Type B pancreatic cell (in vitro differentiated cells): ENCODE results near the gene CD200R1. TPM values are rescaled to one million over a fixed set of nuclear protein-coding genes. Genes with fewer than 3 reads are reported as not detected.

Experiments
- DNase-seq: peaks from one replicate; pipeline ENCODE4 v3.0.0; 2021; ENCODE audit warnings: mixed read lengths; ENCODE audit not compliant: unreplicated experiment; ENCODE audit errors: extremely low spot score
- H3K27ac Mint-ChIP-seq: 2 replicates; pipeline ENCODE4 v1.8.0; 2021; ENCODE audit warnings: mild to moderate bottlenecking, mixed read lengths
- H3K27me3 Mint-ChIP-seq: 2 replicates; pipeline ENCODE4 v1.8.0; 2021; ENCODE audit warnings: mixed read lengths
- H3K36me3 Mint-ChIP-seq: 2 replicates; pipeline ENCODE4 v1.8.0; 2021; ENCODE audit warnings: mixed read lengths
- H3K4me1 Mint-ChIP-seq: one replicate; pipeline ENCODE4 v1.8.0; 2021; ENCODE audit warnings: mixed read lengths; ENCODE audit not compliant: unreplicated experiment
- H3K4me3 Mint-ChIP-seq: 2 replicates; pipeline ENCODE4 v1.8.0; 2021; ENCODE audit warnings: mild to moderate bottlenecking, mixed read lengths
- H3K9me3 Mint-ChIP-seq: 2 replicates; pipeline ENCODE4 v1.8.0; 2021; ENCODE audit warnings: mixed read lengths
- total RNA-seq: library from RNA; stranded (reverse); gene quantifications from 2 replicates; pipeline ENCODE4 v1.2.1, GENCODE V29; 2021; ENCODE audit warnings: low replicate concordance
- TF ChIP-seq, protein P1 (sequence below): fragments of 200-600 bp; sonication (generic); conservative IDR thresholded peaks from 2 replicates; pipeline ENCODE4 v1.5.0; 2021; ENCODE audit warnings: antibody characterized with exemption, mild to moderate bottlenecking

Gene CD200R1
- total RNA-seq, 1 donor from 2014 or later = 2.1 TPM

- no peaks in the 10 kb centered on the region for H3K9me3 Mint-ChIP-seq
- DNase-seq = no peak
- no peak overlapping the region for H3K27ac Mint-ChIP-seq
- peaks cover 28% of the 10 kb centered on the region for H3K36me3 Mint-ChIP-seq
- H3K27me3 Mint-ChIP-seq = no peaks in the 10 kb centered on the region
- TF ChIP-seq, protein P1, sequence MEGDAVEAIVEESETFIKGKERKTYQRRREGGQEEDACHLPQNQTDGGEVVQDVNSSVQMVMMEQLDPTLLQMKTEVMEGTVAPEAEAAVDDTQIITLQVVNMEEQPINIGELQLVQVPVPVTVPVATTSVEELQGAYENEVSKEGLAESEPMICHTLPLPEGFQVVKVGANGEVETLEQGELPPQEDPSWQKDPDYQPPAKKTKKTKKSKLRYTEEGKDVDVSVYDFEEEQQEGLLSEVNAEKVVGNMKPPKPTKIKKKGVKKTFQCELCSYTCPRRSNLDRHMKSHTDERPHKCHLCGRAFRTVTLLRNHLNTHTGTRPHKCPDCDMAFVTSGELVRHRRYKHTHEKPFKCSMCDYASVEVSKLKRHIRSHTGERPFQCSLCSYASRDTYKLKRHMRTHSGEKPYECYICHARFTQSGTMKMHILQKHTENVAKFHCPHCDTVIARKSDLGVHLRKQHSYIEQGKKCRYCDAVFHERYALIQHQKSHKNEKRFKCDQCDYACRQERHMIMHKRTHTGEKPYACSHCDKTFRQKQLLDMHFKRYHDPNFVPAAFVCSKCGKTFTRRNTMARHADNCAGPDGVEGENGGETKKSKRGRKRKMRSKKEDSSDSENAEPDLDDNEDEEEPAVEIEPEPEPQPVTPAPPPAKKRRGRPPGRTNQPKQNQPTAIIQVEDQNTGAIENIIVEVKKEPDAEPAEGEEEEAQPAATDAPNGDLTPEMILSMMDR = no peak
- H3K4me1 Mint-ChIP-seq = peaks cover 23% of the 10 kb centered on the region
- H3K4me3 Mint-ChIP-seq = no peak overlapping the region
These were observed 20.9 kb upstream of the CD200R1 start for GRCh38 chr3:112995800-112996199.

GRCh38 chr3:112990672-112991602, 16.0 kb upstream of the CD200R1 start, which contains the start of gene GTPBP8:
GTPBP8 (plus strand) TSS chr3:112990984; CDS start chr3:112991000, 16 bp downstream.
- Mint-ChIP-seq H3K9me3 (no peaks in the 10 kb centered on the region), H3K4me1 (peaks cover 23% of the 10 kb centered on the region)
- TF ChIP-seq, protein P1 = no peak

GRCh38 chr3:112987710-112988334, 12.9 kb upstream of the CD200R1 start:
- no peaks in the 10 kb centered on the region for H3K9me3 Mint-ChIP-seq
- peaks cover 13% of the 10 kb centered on the region for H3K4me1 Mint-ChIP-seq
- DNase-seq = no peak
- peaks cover 9% of the 10 kb centered on the region for H3K27me3 Mint-ChIP-seq
- no peaks in the 10 kb centered on the region for H3K36me3 Mint-ChIP-seq
- H3K4me3 Mint-ChIP-seq = no peak overlapping the region
- TF ChIP-seq, protein P1 = no peak
- no peak overlapping the region for H3K27ac Mint-ChIP-seq

More at GRCh38 chr3:112990672-112991602, 16.0 kb upstream of the CD200R1 start, which contains the start of gene GTPBP8:
- Mint-ChIP-seq H3K36me3 (peaks cover 6% of the 10 kb centered on the region), H3K27me3 (peaks cover 9% of the 10 kb centered on the region), H3K27ac (peak within 1 kb of the TSS; percentile 97), H3K4me3 (peak within 1 kb of the TSS; percentile 93)
- DNase-seq = peak; percentile 90

DNA sequence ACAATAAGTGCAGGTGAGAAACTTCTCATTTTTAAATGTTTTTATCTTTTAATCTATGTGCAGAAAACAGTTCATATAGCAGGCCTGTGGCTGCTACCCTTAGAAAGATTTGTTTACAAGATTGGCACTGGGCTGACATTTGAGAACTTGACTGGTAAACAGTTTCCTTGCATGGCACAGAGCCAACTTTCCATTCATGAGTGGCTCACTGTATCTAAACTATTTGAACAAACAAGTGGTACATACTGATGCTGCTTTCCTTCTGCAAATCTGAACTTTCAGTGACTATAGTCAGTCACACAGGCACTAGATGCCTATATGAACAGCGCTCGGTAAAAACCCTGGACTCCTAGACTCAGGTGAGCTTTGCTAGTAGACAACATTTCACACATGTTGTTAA, 9.6 kb upstream of the CD200R1 start:
- no peak for DNase-seq
- Mint-ChIP-seq H3K4me1 (no peaks in the 10 kb centered on the region), H3K27ac (no peak overlapping the region), H3K4me3 (no peak overlapping the region), H3K9me3 (no peaks in the 10 kb centered on the region), H3K27me3 (peaks cover 9% of the 10 kb centered on the region), H3K36me3 (no peaks in the 10 kb centered on the region)
- TF ChIP-seq, protein P1 = no peak

DNA sequence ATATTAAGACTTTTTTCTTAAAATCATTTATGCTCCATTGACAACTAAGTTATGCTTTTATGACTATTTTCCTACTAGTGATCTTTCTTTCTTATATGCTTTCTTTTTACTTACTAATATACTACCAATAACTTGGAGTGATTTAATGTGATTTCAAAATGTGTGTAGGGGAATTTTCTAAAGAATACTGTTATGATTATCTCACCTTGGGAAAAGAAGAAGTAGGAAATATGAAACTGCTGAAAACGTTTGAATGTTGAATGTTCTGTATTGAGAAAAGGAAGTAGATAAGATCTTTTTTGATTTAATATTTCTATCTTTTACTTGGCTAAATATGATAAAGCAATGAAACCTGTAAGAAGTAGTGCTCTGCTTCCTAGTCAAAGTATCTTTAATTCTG, 7.8 kb upstream of the CD200R1 start:
- no peak overlapping the region for H3K4me3 Mint-ChIP-seq
- H3K27ac Mint-ChIP-seq = no peak overlapping the region
- no peaks in the 10 kb centered on the region for H3K36me3 Mint-ChIP-seq
- TF ChIP-seq, protein P1 = no peak
- DNase-seq = no peak
- H3K9me3 Mint-ChIP-seq = no peaks in the 10 kb centered on the region
- no peaks in the 10 kb centered on the region for H3K4me1 Mint-ChIP-seq
- H3K27me3 Mint-ChIP-seq = peaks cover 9% of the 10 kb centered on the region
